Measurements from ENCODE around the gene TRIM50.
"Not testable (repeated sequence)": the region's sequence is repeated elsewhere in the genome, so short reads cannot be mapped to it uniquely, and the experiment has no call there.

Gene TRIM50

GRCh38 chr7:73318656-73319204 is 9.2 kb downstream of the TRIM50 start:
- H3K9me3 ChIP-seq (ENCODE audit: control insufficient read depth, low read length); H3K36me3 ChIP-seq (ENCODE audit: control insufficient read depth, insufficient read depth, low read length); H3K4me3 ChIP-seq (ENCODE audit: insufficient read depth, low read depth, low read length, poor library complexity, severe bottlenecking); DNase-seq; H3K27ac ChIP-seq (ENCODE audit: insufficient read depth, low read length, poor library complexity, severe bottlenecking); H3K27me3 ChIP-seq (replicated peaks; ENCODE audit: control insufficient read depth, insufficient read depth, low read length, poor library complexity, severe bottlenecking); H3K4me1 ChIP-seq (ENCODE audit: control insufficient read depth, insufficient read depth, low read length, poor library complexity, severe bottlenecking): not testable (repeated sequence)

GRCh38 chr7:73316521-73316920 is 11.4 kb downstream of the TRIM50 start:
- no peaks in the 10 kb centered on the region for H3K9me3 ChIP-seq (ENCODE audit: control insufficient read depth, low read length)
- no peaks in the 10 kb centered on the region for H3K4me1 ChIP-seq (ENCODE audit: control insufficient read depth, insufficient read depth, low read length, poor library complexity, severe bottlenecking)
- no peaks in the 10 kb centered on the region for H3K27me3 ChIP-seq (replicated peaks; ENCODE audit: control insufficient read depth, insufficient read depth, low read length, poor library complexity, severe bottlenecking)
- H3K27ac ChIP-seq (ENCODE audit: insufficient read depth, low read length, poor library complexity, severe bottlenecking) = no peak overlapping the region
- H3K4me3 ChIP-seq (ENCODE audit: insufficient read depth, low read depth, low read length, poor library complexity, severe bottlenecking) = no peak overlapping the region
- DNase-seq = no peak
- no peaks in the 10 kb centered on the region for H3K36me3 ChIP-seq (ENCODE audit: control insufficient read depth, insufficient read depth, low read length)

GRCh38 chr7:73314271-73314670 is 13.6 kb downstream of the TRIM50 start:
- H3K4me3 ChIP-seq (ENCODE audit: insufficient read depth, low read depth, low read length, poor library complexity, severe bottlenecking) = no peak overlapping the region
- no peaks in the 10 kb centered on the region for H3K36me3 ChIP-seq (ENCODE audit: control insufficient read depth, insufficient read depth, low read length)
- DNase-seq = no peak
- no peaks in the 10 kb centered on the region for H3K9me3 ChIP-seq (ENCODE audit: control insufficient read depth, low read length)
- no peak overlapping the region for H3K27ac ChIP-seq (ENCODE audit: insufficient read depth, low read length, poor library complexity, severe bottlenecking)
- H3K4me1 ChIP-seq (ENCODE audit: control insufficient read depth, insufficient read depth, low read length, poor library complexity, severe bottlenecking) = peaks cover 2% of the 10 kb centered on the region
- no peaks in the 10 kb centered on the region for H3K27me3 ChIP-seq (replicated peaks; ENCODE audit: control insufficient read depth, insufficient read depth, low read length, poor library complexity, severe bottlenecking)

GRCh38 chr7:73313521-73313906 is 14.4 kb downstream of the TRIM50 start:
- Histone ChIP-seq H3K4me3 (ENCODE audit: insufficient read depth, low read depth, low read length, poor library complexity, severe bottlenecking) (no peak overlapping the region), H3K9me3 (ENCODE audit: control insufficient read depth, low read length) (no peaks in the 10 kb centered on the region), H3K27ac (ENCODE audit: insufficient read depth, low read length, poor library complexity, severe bottlenecking) (no peak overlapping the region), H3K4me1 (ENCODE audit: control insufficient read depth, insufficient read depth, low read length, poor library complexity, severe bottlenecking) (peaks cover 3% of the 10 kb centered on the region), H3K36me3 (ENCODE audit: control insufficient read depth, insufficient read depth, low read length) (no peaks in the 10 kb centered on the region), H3K27me3 (replicated peaks; ENCODE audit: control insufficient read depth, insufficient read depth, low read length, poor library complexity, severe bottlenecking) (no peaks in the 10 kb centered on the region)
- DNase-seq = no peak

- DNase-seq = no peak
- Histone ChIP-seq H3K4me1 (ENCODE audit: control insufficient read depth, insufficient read depth, low read length, poor library complexity, severe bottlenecking) (peaks cover 4% of the 10 kb centered on the region), H3K9me3 (ENCODE audit: control insufficient read depth, low read length) (no peaks in the 10 kb centered on the region), H3K36me3 (ENCODE audit: control insufficient read depth, insufficient read depth, low read length) (no peaks in the 10 kb centered on the region), H3K27ac (ENCODE audit: insufficient read depth, low read length, poor library complexity, severe bottlenecking) (no peak overlapping the region), H3K4me3 (ENCODE audit: insufficient read depth, low read depth, low read length, poor library complexity, severe bottlenecking) (no peak overlapping the region), H3K27me3 (replicated peaks; ENCODE audit: control insufficient read depth, insufficient read depth, low read length, poor library complexity, severe bottlenecking) (no peaks in the 10 kb centered on the region)
Measured at GRCh38 chr7:73312831-73313520, 14.9 kb downstream of the TRIM50 start.

GRCh38 chr7:73311421-73311820 is 16.5 kb downstream of the TRIM50 start:
- not testable (repeated sequence) for H3K4me1 ChIP-seq (ENCODE audit: control insufficient read depth, insufficient read depth, low read length, poor library complexity, severe bottlenecking); DNase-seq; H3K4me3 ChIP-seq (ENCODE audit: insufficient read depth, low read depth, low read length, poor library complexity, severe bottlenecking); H3K27ac ChIP-seq (ENCODE audit: insufficient read depth, low read length, poor library complexity, severe bottlenecking); H3K9me3 ChIP-seq (ENCODE audit: control insufficient read depth, low read length); H3K27me3 ChIP-seq (replicated peaks; ENCODE audit: control insufficient read depth, insufficient read depth, low read length, poor library complexity, severe bottlenecking)
- peaks cover 12% of the 10 kb centered on the region for H3K36me3 ChIP-seq (ENCODE audit: control insufficient read depth, insufficient read depth, low read length)

GRCh38 chr7:73308665-73309214 is 19.1 kb downstream of the TRIM50 start, which contains the start of gene NSUN5:
Gene NSUN5, minus strand, starts transcription at chr7:73308826. Its CDS starts 36 bp downstream, at chr7:73308790.
- H3K4me1 ChIP-seq (ENCODE audit: control insufficient read depth, insufficient read depth, low read length, poor library complexity, severe bottlenecking) = peaks cover 9% of the 10 kb centered on the region
- H3K36me3 ChIP-seq (ENCODE audit: control insufficient read depth, insufficient read depth, low read length) = peaks cover 30% of the 10 kb centered on the region
- no peaks in the 10 kb centered on the region for H3K9me3 ChIP-seq (ENCODE audit: control insufficient read depth, low read length)
- H3K4me3 ChIP-seq (ENCODE audit: insufficient read depth, low read depth, low read length, poor library complexity, severe bottlenecking) = peak within 1 kb of the TSS; percentile 77
- DNase-seq = peak; percentile 76 to 82 (median 79)
- H3K27me3 ChIP-seq (replicated peaks; ENCODE audit: control insufficient read depth, insufficient read depth, low read length, poor library complexity, severe bottlenecking) = no peaks in the 10 kb centered on the region
- peak within 1 kb of the TSS; percentile 58 for H3K27ac ChIP-seq (ENCODE audit: insufficient read depth, low read length, poor library complexity, severe bottlenecking)

- no peaks in the 10 kb centered on the region for H3K9me3 ChIP-seq (ENCODE audit: control insufficient read depth, low read length)
- peaks cover 9% of the 10 kb centered on the region for H3K4me1 ChIP-seq (ENCODE audit: control insufficient read depth, insufficient read depth, low read length, poor library complexity, severe bottlenecking)
- peak overlapping the region; percentile 58 for H3K27ac ChIP-seq (ENCODE audit: insufficient read depth, low read length, poor library complexity, severe bottlenecking)
- H3K4me3 ChIP-seq (ENCODE audit: insufficient read depth, low read depth, low read length, poor library complexity, severe bottlenecking) = peak overlapping the region; percentile 77
- H3K36me3 ChIP-seq (ENCODE audit: control insufficient read depth, insufficient read depth, low read length) = peaks cover 36% of the 10 kb centered on the region
- no peaks in the 10 kb centered on the region for H3K27me3 ChIP-seq (replicated peaks; ENCODE audit: control insufficient read depth, insufficient read depth, low read length, poor library complexity, severe bottlenecking)
- DNase-seq = no peak
Measured at GRCh38 chr7:73308074-73308664, 19.7 kb downstream of the TRIM50 start.

- Histone ChIP-seq H3K27me3 (replicated peaks; ENCODE audit: control insufficient read depth, insufficient read depth, low read length, poor library complexity, severe bottlenecking) (no peaks in the 10 kb centered on the region), H3K9me3 (ENCODE audit: control insufficient read depth, low read length) (no peaks in the 10 kb centered on the region), H3K36me3 (ENCODE audit: control insufficient read depth, insufficient read depth, low read length) (peaks cover 37% of the 10 kb centered on the region), H3K4me1 (ENCODE audit: control insufficient read depth, insufficient read depth, low read length, poor library complexity, severe bottlenecking) (peaks cover 9% of the 10 kb centered on the region), H3K4me3 (ENCODE audit: insufficient read depth, low read depth, low read length, poor library complexity, severe bottlenecking) (peak overlapping the region; percentile 77), H3K27ac (ENCODE audit: insufficient read depth, low read length, poor library complexity, severe bottlenecking) (no peak overlapping the region)
- no peak for DNase-seq
Measured at GRCh38 chr7:73307436-73307835, 20.4 kb downstream of the TRIM50 start.

Data from effector memory CD4-positive, alpha-beta T cell (primary cell).